GM12878 (cell line): ENCODE results near the gene MEGF6. TPM values are rescaled to one million over a fixed set of nuclear protein-coding genes. Genes with fewer than 3 reads are reported as not detected.

Experiments
- ATAC-seq: fragments of 200-7000 bp; cut with Tn5 transposase; 3 replicates; pipeline ENCODE4 v1.9.1; 2020; ENCODE audit warnings: mild to moderate bottlenecking, moderate library complexity
- BruUV-seq: library from RNA; stranded (reverse); fragments of 400-500 nt; replicated peaks from 2 replicates; lab custom pipeline; 2021; lab: Mats Ljungman, UMichigan
- CTCF ChIA-PET: fragments of 300-600 bp; sonication (Branson Sonifier 250); formaldehyde crosslinking; extraction: SDS; loops from one replicate; lab custom pipeline; 2021; ENCODE audit warnings: inconsistent platforms; lab: Yijun Ruan, JAX
- POLR2A ChIA-PET: fragments of 350-600 bp; formaldehyde crosslinking; extraction: SDS; loops from one replicate; lab custom pipeline; 2021; ENCODE audit warnings: inconsistent platforms; lab: Charles Lee
- RAD21 ChIA-PET: fragments of 300-600 bp; sonication (Branson Sonifier 250); formaldehyde crosslinking; loops from one replicate; lab custom pipeline; 2023; ENCODE audit warnings: antibody characterized with exemption; ENCODE audit not compliant: unreplicated experiment; lab: Charles Lee
- SMC1A ChIA-PET: fragments of 300-600 bp; sonication (Branson Sonifier 250); formaldehyde crosslinking; loops from one replicate; lab custom pipeline; 2023; ENCODE audit not compliant: unreplicated experiment, uncharacterized antibody; lab: Charles Lee
- DNase-seq: peaks from one replicate; pipeline ENCODE4 v3.0.0-alpha.2; 2011; ENCODE audit warnings: low read depth, low spot score
- FAIRE-seq: peaks from 3 replicates; lab custom pipeline; 2011; peaks lifted over from hg19 to GRCh38; lab: Jason Lieb, UNC
- H2AFZ ChIP-seq: 2 replicates; pipeline ENCODE4 v1.6.0; 2011; ENCODE audit warnings: low read depth, low read length, control low read depth; ENCODE audit not compliant: control insufficient read depth
- H3K27ac ChIP-seq: 2 replicates; pipeline ENCODE4 v1.5.1; 2011; ENCODE audit warnings: control low read depth; ENCODE audit not compliant: control insufficient read depth, insufficient read depth
- H3K27me3 ChIP-seq, 2 experiments: replicated peaks in 1 of 2; 2 replicates each; pipeline versions ENCODE4 v1.6.0 to v1.6.1; 2011; ENCODE audit warnings: low read length in 1 of 2; ENCODE audit not compliant: control insufficient read depth in 2 of 2, insufficient read depth in 2 of 2
- H3K36me3 ChIP-seq, 2 experiments: 2 replicates each; pipeline ENCODE4 v1.5.1; 2011; ENCODE audit warnings: low read length in 1 of 2; ENCODE audit not compliant: control insufficient read depth in 2 of 2, insufficient read depth in 2 of 2
- H3K4me1 ChIP-seq: 2 replicates; pipeline ENCODE4 v1.6.1; 2011; ENCODE audit warnings: mild to moderate bottlenecking, low read length, moderate library complexity, mixed read lengths; ENCODE audit not compliant: control insufficient read depth, insufficient read depth
- H3K4me2 ChIP-seq: 2 replicates; pipeline ENCODE4 v1.6.0; 2011; ENCODE audit warnings: control low read depth; ENCODE audit not compliant: control insufficient read depth, insufficient read depth
- H3K4me3 ChIP-seq: fragments of 200-600 bp; sonication (generic); 2 replicates; pipeline ENCODE4 v1.5.1; 2016
- H3K79me2 ChIP-seq: 2 replicates; pipeline ENCODE4 v1.6.0; 2011; ENCODE audit warnings: low read length; ENCODE audit not compliant: control insufficient read depth, insufficient read depth
- H3K9ac ChIP-seq: 2 replicates; pipeline ENCODE4 v1.8.0; 2011; ENCODE audit warnings: low read length, control low read depth, mixed read lengths; ENCODE audit not compliant: control insufficient read depth, insufficient read depth
- H3K9me3 ChIP-seq: replicated peaks from 3 replicates; pipeline ENCODE4 v1.5.1; 2011; ENCODE audit warnings: mild to moderate bottlenecking, low read length; ENCODE audit not compliant: control insufficient read depth, insufficient read depth
- H4K20me1 ChIP-seq: 2 replicates; pipeline ENCODE4 v1.6.0; 2011; ENCODE audit not compliant: control insufficient read depth, insufficient read depth
- HDAC6 ChIP-seq: fragments of 200-600 bp; sonication (generic); IDR thresholded peaks from one replicate; pipeline ENCODE4 v1.8.0; 2017; ENCODE audit warnings: antibody characterized with exemption; ENCODE audit not compliant: unreplicated experiment
- JUND ChIP-seq: IDR thresholded peaks from 2 replicates; pipeline ENCODE4 v1.6.1; 2012; ENCODE audit warnings: low read depth, mild to moderate bottlenecking, low read length, improper control_type of control experiment, moderate library complexity
- NR2C1 ChIP-seq: fragments of 450-650 bp; IDR thresholded peaks from 2 replicates; pipeline ENCODE4 v1.6.1; 2017; ENCODE audit warnings: antibody characterized with exemption, mild to moderate bottlenecking, moderate library complexity
- NR2C2 ChIP-seq: IDR thresholded peaks from 2 replicates; pipeline ENCODE4 v1.6.1; 2011; ENCODE audit warnings: borderline replicate concordance, low read depth; ENCODE audit not compliant: control insufficient read depth, insufficient read length
- POU2F2 ChIP-seq: IDR thresholded peaks from 3 replicates; pipeline ENCODE4 v1.6.1; 2011; ENCODE audit warnings: low read depth, mild to moderate bottlenecking, low read length, borderline replicate concordance
- TBL1XR1 ChIP-seq: IDR thresholded peaks from 2 replicates; pipeline ENCODE4 v1.6.1; 2012; ENCODE audit warnings: low read depth, low read length, improper control_type of control experiment
- ZBTB4 ChIP-seq: fragments of 450-650 bp; formaldehyde crosslinking; IDR thresholded peaks from 2 replicates; pipeline ENCODE4 v1.4.0; 2022; ENCODE audit warnings: mild to moderate bottlenecking, moderate library complexity
- WGBS: methylation state at CpG from one replicate; pipeline ENCODE4 v1.1.6; 2016; ENCODE audit warnings: low lambda C conversion rate; ENCODE audit not compliant: insufficient replicate concordance, insufficient coverage; ENCODE audit errors: missing lambda C conversion rate; 5-methylcytosine and 5-hydroxymethylcytosine counted together
- in situ Hi-C: fragments of 300-500 bp; cut with MboI; formaldehyde crosslinking; loops from 9 replicates; pipeline ENCODE4 v1.14.3; 2018; ENCODE audit warnings: mixed read lengths
- intact Hi-C: fragments of 100-400 bp; cut with micrococcal nuclease; formaldehyde crosslinking; loops from one replicate; pipeline ENCODE4 v1.14.2; 2022; ENCODE audit not compliant: unreplicated experiment
- polyA plus RNA-seq, 11 experiments: library from polyadenylated mRNA; depleted of rRNA in 4 of 11; unstranded in 6 of 11; stranded (reverse) in 5 of 11; fragments of >200 nt; fragmentation: Nextera tagmentation in 4 of 11; fragmentation: Illumina TruSeq in 1 of 11; extraction: Ambion mirVana in 4 of 11; extraction: Trizol in 1 of 11; gene quantifications; 1 replicate in 1 of 11; 2 replicates in 10 of 11; pipeline versions ENCODE4 v1.2.1 to v1.2.3, GENCODE V29; 2011 to 2016; ENCODE audit warnings: inconsistent platforms in 2 of 11, missing spikeins in 2 of 11, low read depth in 1 of 11
- total RNA-seq, 4 experiments: library from RNA; depleted of rRNA in 3 of 4; stranded (reverse); fragments of >200 nt in 3 of 4; fragmentation: Illumina TruSeq in 1 of 4; extraction: Trizol in 1 of 4; gene quantifications; 2 replicates each; pipeline versions ENCODE4 v1.2.1 to v1.2.3, GENCODE V29; 2013 to 2021

The MEGF6 gene
- total and polyA plus RNA-seq, 10 of the 15 experiments (the other 5 are each of a cell fraction or from before 2014, with no cell fraction given): 0.03 to 0.41 TPM; not detected in 8

- H2AFZ ChIP-seq: no peak overlapping the region
- in situ Hi-C loops: loop anchor here (10.0 kb wide), 1 partner anchor 143 kb away; the partner anchor contains the start of gene TPRG1L
- no peak overlapping the region for H3K4me2 ChIP-seq
Observed at GRCh38 chr1:3481836-3482375, 129.4 kb downstream of the MEGF6 start.

More at GRCh38 chr1:3481836-3482375, 129.4 kb downstream of the MEGF6 start:
- H3K9ac ChIP-seq: no peak overlapping the region
- no peaks in the 10 kb centered on the region for H4K20me1 ChIP-seq
- CTCF ChIA-PET: interaction anchor here (1.2 kb wide), 1 partner anchor 29 kb away, joined by 5 read pairs; no protein-coding TSS in a partner anchor
- FAIRE-seq (no peak), DNase-seq (no peak), ATAC-seq (no peak)
- no TSS peak for BruUV-seq
- no peaks in the 10 kb centered on the region for H3K36me3 ChIP-seq
- 26% methylated on average over 18 of the region's 20 CpGs for WGBS
- H3K9me3 ChIP-seq: no peaks in the 10 kb centered on the region
- no peaks in the 10 kb centered on the region for H3K79me2 ChIP-seq
- intact Hi-C loops: no loop called here
- H3K27me3 ChIP-seq: no peaks in the 10 kb centered on the region
- SMC1A ChIA-PET: no interaction called here
- POLR2A ChIA-PET: no interaction called here
- H3K27ac ChIP-seq: no peak overlapping the region
- no peak overlapping the region for H3K4me3 ChIP-seq
- TF ChIP-seq TBL1XR1 (no peak), ZBTB4 (CRISPR knock-in tag) (no peak), POU2F2 (no peak), NR2C1 (no peak), NR2C2 (no peak), HDAC6 (no peak), JUND (no peak)
- RAD21 ChIA-PET: no interaction called here
- H3K4me1 ChIP-seq: no peaks in the 10 kb centered on the region
